ENCODE results near the gene PARM1.

PARM1 gene

DNA sequence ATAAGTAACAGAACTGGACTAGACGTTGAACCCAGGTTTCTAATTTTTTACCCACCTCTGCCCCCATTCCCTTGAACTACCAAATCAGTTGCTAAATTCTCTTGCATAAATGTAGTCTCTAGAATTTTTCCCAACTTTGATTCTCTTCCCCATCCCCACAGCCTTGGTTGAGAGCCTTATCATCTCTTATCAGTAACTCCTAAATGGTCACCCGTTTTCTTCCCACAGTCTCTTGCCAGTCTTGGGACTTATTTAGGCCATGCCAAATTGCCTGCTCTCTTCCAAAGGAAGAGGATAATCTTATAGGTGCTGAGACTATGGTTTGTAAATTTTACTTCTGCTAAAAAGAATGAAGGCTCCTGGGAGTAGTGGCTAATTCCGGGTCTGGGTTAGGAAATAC, 13.3 kb downstream of the PARM1 start:
- H3K23ac ChIP-seq (ENCODE audit: low read length): no peak overlapping the region
- DNase-seq: no peak
- no peaks in the 10 kb centered on the region for H3K27me3 ChIP-seq (ENCODE audit: insufficient read depth, low read length)
- no peak overlapping the region for H2BK120ac ChIP-seq (ENCODE audit: insufficient read depth, low read length, poor library complexity)
- H3K14ac ChIP-seq (ENCODE audit: low read length): no peak overlapping the region
- no peak overlapping the region for H4K12ac ChIP-seq (ENCODE audit: low read depth, low read length)
- no peak overlapping the region for H2BK12ac ChIP-seq (ENCODE audit: low read length)
- no peak overlapping the region for H2BK5ac ChIP-seq (ENCODE audit: low read depth, low read length, poor library complexity)
- no peak overlapping the region for H3K4ac ChIP-seq (ENCODE audit: low read depth, low read length)
- H3K4me2 ChIP-seq (ENCODE audit: low read length): no peak overlapping the region
- no peak overlapping the region for H3K4me3 ChIP-seq (ENCODE audit: low read depth, low read length)
- no peak overlapping the region for H3K18ac ChIP-seq (ENCODE audit: low read length)
- no peak overlapping the region for H4K91ac ChIP-seq (ENCODE audit: low read depth, low read length)
- H3K27ac ChIP-seq (ENCODE audit: low read depth, low read length): no peak overlapping the region
- no peaks in the 10 kb centered on the region for H3K4me1 ChIP-seq (ENCODE audit: control insufficient read depth in 1 of 2, insufficient read depth in 2 of 2, low read length in 2 of 2)
- no peaks in the 10 kb centered on the region for H3K9me3 ChIP-seq (ENCODE audit: insufficient read depth, low read depth, low read length)
- H3K9ac ChIP-seq (ENCODE audit: low read length): no peak overlapping the region
- H3K79me2 ChIP-seq (ENCODE audit: control insufficient read depth, insufficient read depth, low read length, poor library complexity): no peaks in the 10 kb centered on the region
- H2AFZ ChIP-seq (ENCODE audit: insufficient read depth, low read length, poor library complexity): no peak overlapping the region
- no peaks in the 10 kb centered on the region for H3K79me1 ChIP-seq (ENCODE audit: low read length)
- no peak overlapping the region for H2AK5ac ChIP-seq (ENCODE audit: low read length)
- H3K36me3 ChIP-seq (ENCODE audit: control insufficient read depth in 1 of 2, insufficient read depth in 2 of 2, low read length in 2 of 2): no peaks in the 10 kb centered on the region
- no peak overlapping the region for H4K8ac ChIP-seq (ENCODE audit: low read depth, low read length)
- no CpG with 5 or more reads among the region's 3 CpGs for WGBS (ENCODE audit: extremely low coverage, insufficient coverage, insufficient read length)

DNA sequence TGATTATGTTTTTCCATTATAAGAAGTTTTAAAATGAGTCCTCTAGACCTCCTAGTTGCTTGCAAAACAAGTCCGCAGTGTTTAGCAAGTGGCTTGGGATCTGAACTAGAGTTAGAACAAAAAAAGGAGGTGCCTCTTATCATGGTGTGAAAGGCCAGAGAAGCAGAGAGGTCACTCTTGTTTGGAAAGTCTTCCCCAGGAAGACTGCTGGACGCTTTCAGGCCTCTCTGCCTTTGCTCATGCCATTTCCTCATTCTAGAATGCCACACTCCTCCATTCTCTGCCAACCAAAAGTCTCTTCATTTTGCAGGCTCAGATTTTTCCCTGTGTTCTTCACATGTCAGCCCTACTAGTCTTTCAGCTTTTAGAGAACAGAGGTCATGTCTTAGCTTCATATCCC, 14.9 kb downstream of the PARM1 start:
- Histone ChIP-seq H3K23ac (ENCODE audit: low read length) (no peak overlapping the region), H3K14ac (ENCODE audit: low read length) (no peak overlapping the region), H3K9me3 (ENCODE audit: insufficient read depth, low read depth, low read length) (no peaks in the 10 kb centered on the region), H3K27ac (ENCODE audit: low read depth, low read length) (no peak overlapping the region), H2AK5ac (ENCODE audit: low read length) (no peak overlapping the region), H2BK12ac (ENCODE audit: low read length) (no peak overlapping the region), H4K8ac (ENCODE audit: low read depth, low read length) (no peak overlapping the region), H3K9ac (ENCODE audit: low read length) (no peak overlapping the region), H3K4ac (ENCODE audit: low read depth, low read length) (no peak overlapping the region), H2AFZ (ENCODE audit: insufficient read depth, low read length, poor library complexity) (no peak overlapping the region), H3K18ac (ENCODE audit: low read length) (no peak overlapping the region), H2BK120ac (ENCODE audit: insufficient read depth, low read length, poor library complexity) (no peak overlapping the region), H4K12ac (ENCODE audit: low read depth, low read length) (no peak overlapping the region), H3K79me1 (ENCODE audit: low read length) (no peaks in the 10 kb centered on the region), H3K4me2 (ENCODE audit: low read length) (no peak overlapping the region), H4K91ac (ENCODE audit: low read depth, low read length) (no peak overlapping the region), H2BK5ac (ENCODE audit: low read depth, low read length, poor library complexity) (no peak overlapping the region), H3K4me3 (ENCODE audit: low read depth, low read length) (no peak overlapping the region), H3K4me1 (ENCODE audit: control insufficient read depth in 1 of 2, insufficient read depth in 2 of 2, low read length in 2 of 2) (no peaks in the 10 kb centered on the region), H3K36me3 (ENCODE audit: control insufficient read depth in 1 of 2, insufficient read depth in 2 of 2, low read length in 2 of 2) (no peaks in the 10 kb centered on the region), H3K27me3 (ENCODE audit: insufficient read depth, low read length) (no peaks in the 10 kb centered on the region), H3K79me2 (ENCODE audit: control insufficient read depth, insufficient read depth, low read length, poor library complexity) (no peaks in the 10 kb centered on the region)
- DNase-seq: no peak
- WGBS (ENCODE audit: extremely low coverage, insufficient coverage, insufficient read length): no CpG with 5 or more reads among the region's 2 CpGs

DNA sequence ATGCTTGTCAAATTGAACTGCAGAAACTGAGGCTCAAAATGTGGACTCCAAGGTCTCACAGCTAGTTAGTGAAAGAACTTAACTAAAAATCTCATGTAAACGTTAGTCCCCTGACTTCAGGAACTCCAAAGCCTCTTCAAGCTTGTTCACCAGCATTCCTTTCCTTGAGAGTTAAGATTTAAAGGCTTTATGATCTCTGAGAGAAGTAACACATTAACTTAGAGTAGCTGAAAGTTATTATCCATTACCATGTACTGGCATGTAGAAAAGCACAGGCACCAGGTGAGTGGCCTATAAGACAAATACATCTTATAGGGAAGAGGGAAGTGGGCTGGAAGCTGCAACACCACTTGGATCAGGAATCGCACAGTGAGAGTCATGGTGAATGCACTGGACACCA, 15.3 kb downstream of the PARM1 start:
- no peaks in the 10 kb centered on the region for H3K27me3 ChIP-seq (ENCODE audit: insufficient read depth, low read length)
- no peak overlapping the region for H2BK12ac ChIP-seq (ENCODE audit: low read length)
- no peaks in the 10 kb centered on the region for H3K9me3 ChIP-seq (ENCODE audit: insufficient read depth, low read depth, low read length)
- H3K23ac ChIP-seq (ENCODE audit: low read length): no peak overlapping the region
- no peak overlapping the region for H4K12ac ChIP-seq (ENCODE audit: low read depth, low read length)
- H4K8ac ChIP-seq (ENCODE audit: low read depth, low read length): no peak overlapping the region
- H3K4me2 ChIP-seq (ENCODE audit: low read length): no peak overlapping the region
- H2AK5ac ChIP-seq (ENCODE audit: low read length): no peak overlapping the region
- no CpG with 5 or more reads among the region's 2 CpGs for WGBS (ENCODE audit: extremely low coverage, insufficient coverage, insufficient read length)
- DNase-seq: no peak
- no peak overlapping the region for H4K91ac ChIP-seq (ENCODE audit: low read depth, low read length)
- H3K18ac ChIP-seq (ENCODE audit: low read length): no peak overlapping the region
- no peak overlapping the region for H2BK120ac ChIP-seq (ENCODE audit: insufficient read depth, low read length, poor library complexity)
- no peak overlapping the region for H3K14ac ChIP-seq (ENCODE audit: low read length)
- no peaks in the 10 kb centered on the region for H3K79me1 ChIP-seq (ENCODE audit: low read length)
- no peak overlapping the region for H2AFZ ChIP-seq (ENCODE audit: insufficient read depth, low read length, poor library complexity)
- H3K4me1 ChIP-seq (ENCODE audit: control insufficient read depth in 1 of 2, insufficient read depth in 2 of 2, low read length in 2 of 2): no peaks in the 10 kb centered on the region
- no peak overlapping the region for H3K4ac ChIP-seq (ENCODE audit: low read depth, low read length)
- no peaks in the 10 kb centered on the region for H3K36me3 ChIP-seq (ENCODE audit: control insufficient read depth in 1 of 2, insufficient read depth in 2 of 2, low read length in 2 of 2)
- no peak overlapping the region for H3K4me3 ChIP-seq (ENCODE audit: low read depth, low read length)
- H3K27ac ChIP-seq (ENCODE audit: low read depth, low read length): no peak overlapping the region
- no peak overlapping the region for H3K9ac ChIP-seq (ENCODE audit: low read length)
- no peaks in the 10 kb centered on the region for H3K79me2 ChIP-seq (ENCODE audit: control insufficient read depth, insufficient read depth, low read length, poor library complexity)
- no peak overlapping the region for H2BK5ac ChIP-seq (ENCODE audit: low read depth, low read length, poor library complexity)

DNA sequence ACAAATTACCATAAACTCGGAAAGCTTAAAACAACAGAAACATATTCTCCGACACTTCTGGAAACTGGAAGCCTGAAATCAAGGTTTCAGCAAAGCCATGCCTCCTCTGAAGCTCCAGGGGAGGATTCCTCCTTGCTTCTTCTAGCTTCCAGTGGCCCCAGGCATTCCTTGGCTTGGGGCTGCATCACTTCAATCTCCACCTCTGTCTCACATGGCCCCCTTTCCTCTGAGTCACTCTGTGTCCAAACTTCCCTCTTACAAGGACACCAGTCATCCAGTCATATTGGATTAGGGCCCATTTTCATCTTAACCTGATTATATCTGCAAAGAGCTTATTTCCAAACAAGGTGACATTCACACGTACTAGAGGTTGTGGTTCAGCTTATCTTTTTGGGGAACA, 17.3 kb downstream of the PARM1 start:
- Histone ChIP-seq H3K4me1 (ENCODE audit: control insufficient read depth in 1 of 2, insufficient read depth in 2 of 2, low read length in 2 of 2) (no peaks in the 10 kb centered on the region), H3K79me2 (ENCODE audit: control insufficient read depth, insufficient read depth, low read length, poor library complexity) (no peaks in the 10 kb centered on the region), H3K36me3 (ENCODE audit: control insufficient read depth in 1 of 2, insufficient read depth in 2 of 2, low read length in 2 of 2) (no peaks in the 10 kb centered on the region), H4K91ac (ENCODE audit: low read depth, low read length) (no peak overlapping the region), H2BK5ac (ENCODE audit: low read depth, low read length, poor library complexity) (no peak overlapping the region), H2BK120ac (ENCODE audit: insufficient read depth, low read length, poor library complexity) (no peak overlapping the region), H3K4me3 (ENCODE audit: low read depth, low read length) (no peak overlapping the region), H4K12ac (ENCODE audit: low read depth, low read length) (no peak overlapping the region), H2BK12ac (ENCODE audit: low read length) (no peak overlapping the region), H4K8ac (ENCODE audit: low read depth, low read length) (no peak overlapping the region), H2AFZ (ENCODE audit: insufficient read depth, low read length, poor library complexity) (no peak overlapping the region), H3K4ac (ENCODE audit: low read depth, low read length) (no peak overlapping the region), H3K9me3 (ENCODE audit: insufficient read depth, low read depth, low read length) (no peaks in the 10 kb centered on the region), H3K4me2 (ENCODE audit: low read length) (no peak overlapping the region), H3K79me1 (ENCODE audit: low read length) (no peaks in the 10 kb centered on the region), H3K23ac (ENCODE audit: low read length) (no peak overlapping the region), H3K9ac (ENCODE audit: low read length) (no peak overlapping the region), H2AK5ac (ENCODE audit: low read length) (no peak overlapping the region), H3K27ac (ENCODE audit: low read depth, low read length) (no peak overlapping the region), H3K18ac (ENCODE audit: low read length) (no peak overlapping the region), H3K14ac (ENCODE audit: low read length) (no peak overlapping the region), H3K27me3 (ENCODE audit: insufficient read depth, low read length) (no peaks in the 10 kb centered on the region)
- WGBS (ENCODE audit: extremely low coverage, insufficient coverage, insufficient read length): no CpG with 5 or more reads among the region's 3 CpGs
- DNase-seq: peak; percentile 54 to 64
